Heart left ventricle (tissue), 16 donors: Measurements from ENCODE around the gene VPS26B. TPM values are rescaled to one million over a fixed set of nuclear protein-coding genes. Genes with fewer than 3 reads are reported as not detected.

Experiments
- ATAC-seq, 4 donors: fragments of 200-7000 bp; cut with Tn5 transposase; one replicate each; pipeline ENCODE4 v1.9.1; 2020 to 2022; ENCODE audit warnings: moderate library complexity in 4 of 4, mild to moderate bottlenecking in 3 of 4, moderate number of reproducible peaks in 1 of 4
- DNase-seq, 5 donors: peaks; one replicate each; pipeline ENCODE4 v3.0.0-alpha.2; 2020
- H3K27ac ChIP-seq, 12 donors: fragments of 200-600 bp; sonication (generic) in 4 of 12; one replicate each; pipeline versions ENCODE4 v1.5.0 to v1.8.0; 2016 to 2022; ENCODE audit warnings: mild to moderate bottlenecking in 2 of 12
- H3K27me3 ChIP-seq, 9 donors: fragments of 200-600 bp; sonication (generic) in 2 of 9; one replicate each; pipeline versions ENCODE4 v1.5.1 to v1.8.0; 2016 to 2022; ENCODE audit warnings: mild to moderate bottlenecking in 3 of 9
- H3K36me3 ChIP-seq, 9 donors: fragments of 200-600 bp; sonication (generic) in 2 of 9; one replicate each; pipeline versions ENCODE4 v1.5.0 to v1.8.0; 2018 to 2022; ENCODE audit warnings: mild to moderate bottlenecking in 2 of 9
- H3K4me1 ChIP-seq, 12 donors: fragments of 200-600 bp; sonication (generic) in 4 of 12; one replicate each; pipeline versions ENCODE4 v1.5.0 to v1.8.0; 2016 to 2022; ENCODE audit warnings: mild to moderate bottlenecking in 3 of 12
- H3K4me3 ChIP-seq, 12 donors: fragments of 200-600 bp; sonication (generic) in 4 of 12; one replicate each; pipeline versions ENCODE4 v1.5.0 to v1.8.0; 2017 to 2022; ENCODE audit warnings: mild to moderate bottlenecking in 9 of 12, moderate library complexity in 4 of 12
- H3K9me3 ChIP-seq, 12 donors: fragments of 200-600 bp; sonication (generic) in 4 of 12; one replicate each; pipeline versions ENCODE4 v1.5.0 to v1.8.0; 2016 to 2022; ENCODE audit warnings: mild to moderate bottlenecking in 1 of 12
- CTCF ChIP-seq, 12 donors: fragments of 200-600 bp; sonication (generic) in 4 of 12; IDR thresholded peaks; one replicate each; pipeline versions ENCODE4 v1.5.0 to v1.8.0; 2018 to 2022; ENCODE audit warnings: antibody characterized with exemption in 12 of 12, mild to moderate bottlenecking in 5 of 12
- POLR2A ChIP-seq, 2 donors: fragments of 450-650 bp; IDR thresholded peaks; one replicate each; pipeline ENCODE4 v1.6.1; 2017; ENCODE audit warnings: antibody characterized with exemption in 2 of 2, mild to moderate bottlenecking in 2 of 2, moderate library complexity in 2 of 2
- WGBS, 4 donors: extraction: QIAGEN DNeasy Blood & Tissue Kit in 2 of 4; methylation state at CpG; one replicate each; pipeline versions ENCODE4 v1.1.5 to v1.1.7; 2013 to 2018; 5-methylcytosine and 5-hydroxymethylcytosine counted together
- intact Hi-C, 10 donors: fragments of 100-400 bp; cut with DNase I; formaldehyde crosslinking; loops; one replicate each; pipeline versions ENCODE4 v1.11.1 to v1.14.2; 2022
- long read RNA-seq, 3 donors: library from polyadenylated mRNA; unstranded; transcript quantifications; one replicate each; pipeline ENCODE4 v2.0.0, GENCODE V29; 2020 to 2021
- polyA plus RNA-seq, 2 donors: library from polyadenylated mRNA; stranded (reverse); fragments of 200-250 nt; gene quantifications; one replicate each; pipeline ENCODE4 v1.2.3, GENCODE V29; 2013
- total RNA-seq, 9 donors: library from RNA; depleted of rRNA in 2 of 9; stranded (reverse); fragments of >200 nt in 2 of 9; fragmentation: NEBNext Ultra II Directional in 3 of 9; extraction: Animal tissue kit (Norgen Biotek cat#: 25700) in 3 of 9; gene quantifications; one replicate each; pipeline versions ENCODE4 v1.1.0 to v1.2.4, GENCODE V29; 2016 to 2023
- donor health status: ischemic (EF 13 %, LVEDD 7.1; RV severe dilation, severe dysfunction).
- donor health status: healthy with polysubstance abuse.
- donor health status: DM: no; HTN: yes; CAD: no.
- donor health status: DM: no; HTN: no; CAD: no.
- donor health status: ischemic (EF 25% LVEDD 6.9; RV normal size, moderate dysfunction).
- donor health status: ischemic (EF 25% LVEDD 5.7; RV mildly dilated, moderate dysfunction).
- donor health status: healthy.
- donor health status: DM: yes; HTN: yes; CAD: no.
- donor health status: ischemic (EF 35%, LVEDD 5.7; RV mildly dilated, moderate dysfunction).
- donor health status: nonischemic (EF 11% LVEDD 7.7; RV severe dilation, severe dysfunction).
- donor health status: DM: yes; HTN: yes; CAD: no.
- donor health status: PGD.
- donor health status: ischemic (EF 29% LVEDD 5.4; RV normal size, mild dysfunction).
- donor health status: nonischemic (EF 23%, LVEDD 6.1; RV moderate dilation, normal function).

Gene VPS26B
- total RNA-seq (10 to 100 TPM; 35.0 to 49.6 (median 37.8) TPM), polyA plus RNA-seq (10 to 100 TPM; 19.6 to 36.8 TPM)
- long read RNA-seq, donor 1, transcript VPS26B-201 (6 exons, 3,691 nt) = major isoform, 138 of 173 reads
- long read RNA-seq, donor 1, partial matches to known transcripts = 2 of 173 reads
- long read RNA-seq, donor 1, other reads (novel, unspliced or antisense) = 33 of 173 reads
- long read RNA-seq, donor 2, transcript VPS26B-201 (6 exons, 3,691 nt) = major isoform, 21 of 61 reads
- long read RNA-seq, donor 2, partial matches to known transcripts = 39 of 61 reads
- long read RNA-seq, donor 2, other reads (novel, unspliced or antisense) = 0 of 61 reads
- long read RNA-seq, donor 3, transcript VPS26B-201 (6 exons, 3,691 nt) = major isoform, 145 of 174 reads
- long read RNA-seq, donor 3, partial matches to known transcripts = 24 of 174 reads
- long read RNA-seq, donor 3, other reads (novel, unspliced or antisense) = 3 of 174 reads

DNA sequence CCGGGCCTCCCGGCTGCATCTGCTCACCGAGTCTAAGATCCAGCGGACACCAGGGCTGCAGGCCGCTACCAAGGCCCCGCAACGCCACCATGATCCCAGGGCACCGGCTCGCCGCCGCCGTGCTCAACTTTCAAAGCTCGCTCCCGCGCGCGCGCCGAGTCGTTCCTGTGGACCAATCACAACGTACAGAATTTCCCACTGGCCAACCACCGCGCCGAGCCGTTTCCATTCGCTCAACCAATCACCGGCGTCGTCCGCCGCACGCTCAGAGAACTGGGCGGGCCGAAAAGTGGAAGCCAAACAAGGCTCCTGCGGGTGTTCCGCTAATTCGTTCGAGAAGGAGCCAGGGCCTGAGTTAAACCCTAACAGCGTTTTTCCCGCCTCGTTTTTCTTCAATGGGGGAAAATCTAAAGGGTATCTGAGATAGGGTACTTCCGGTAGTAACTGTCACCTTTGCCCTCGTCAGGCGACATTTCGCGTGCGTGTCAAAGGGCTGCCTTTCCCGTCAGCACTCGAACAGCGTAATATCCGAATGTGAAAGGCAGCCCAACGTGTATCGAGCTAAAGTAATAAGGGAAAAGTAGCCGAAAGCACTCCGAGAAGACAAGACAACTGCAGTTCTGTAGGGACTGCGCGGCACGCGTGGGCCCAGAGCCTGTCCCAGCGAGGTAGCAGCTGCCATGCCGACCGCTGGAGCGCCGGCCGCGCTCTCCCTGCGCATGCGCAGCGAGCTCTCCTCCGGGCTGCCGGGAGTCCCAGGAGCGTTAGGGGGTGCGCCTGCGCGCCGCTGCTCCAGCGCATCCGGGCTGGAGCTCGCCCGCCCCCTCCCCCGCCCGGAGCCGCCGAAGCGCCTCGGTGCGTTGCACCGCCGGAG, at the start of gene VPS26B, which contains the start of gene NCAPD3:
TSS of gene VPS26B (plus strand) at position 836 of the 874 bp plus-strand sequence. CDS start 452 bp downstream, outside the sequence.
TSS of gene NCAPD3 (minus strand) at position 132 of the 874 bp plus-strand sequence. CDS start at position 91, 41 bp downstream.
- WGBS, 4 donors = 0% methylated on average over 45 to 89 of the region's 89 CpGs
- TF ChIP-seq POLR2A (IDR thresholded peaks at IDR 0.05) (peak; percentile 29 to 95), CTCF (IDR thresholded peaks at IDR 0.05) (no peak)

DNA sequence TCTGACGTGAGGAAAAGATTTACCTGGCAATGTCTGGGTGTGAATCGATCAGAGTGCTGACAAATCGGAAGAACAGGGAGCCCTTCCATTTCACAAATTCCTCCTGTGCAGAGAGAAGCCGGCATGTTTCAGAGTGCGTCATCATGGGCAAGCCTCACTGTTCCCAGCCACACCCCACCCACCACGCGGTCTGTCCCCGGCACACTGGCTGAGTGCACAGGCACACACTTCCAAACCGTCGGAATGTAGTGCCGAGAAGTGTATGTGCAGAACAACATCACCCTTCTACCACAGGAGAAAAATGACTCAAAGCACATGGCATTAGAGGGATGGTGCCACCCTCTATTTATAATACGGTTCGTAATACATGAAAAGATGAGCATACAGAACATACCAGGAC, 48.2 kb upstream of the VPS26B start:
- TF ChIP-seq POLR2A (IDR thresholded peaks at IDR 0.05) (no peak), CTCF (IDR thresholded peaks at IDR 0.05) (no peak)
- Histone ChIP-seq H3K9me3 (no peaks in the 10 kb centered on the region), H3K36me3 (peaks cover 0 to 91% (median 64%) of the 10 kb centered on the region in 9 donors), H3K4me1 (no peaks in the 10 kb centered on the region), H3K27ac (peak overlapping the region in 1 of 12 donors; percentile 46), H3K4me3 (peak overlapping the region in 1 of 12 donors; percentile 18), H3K27me3 (no peaks in the 10 kb centered on the region)
- WGBS, 4 donors = 68 to 85% (median 84%) methylated on average over 13 of the region's 13 CpGs
- intact Hi-C loops = no loop called here
- DNase-seq (peak in 1 of 5 donors; percentile 30), ATAC-seq (peak; percentile 20 to 83 (median 72))

More for the DNA sequence above, at the start of gene VPS26B, which contains the start of gene NCAPD3:
- DNase-seq (peak; percentile 97 to 98 (median 97)), ATAC-seq (peak; percentile 91 to 97 (median 94))
- Histone ChIP-seq H3K36me3 (peaks cover 0 to 19% (median 15%) of the 10 kb centered on the region in 9 donors), H3K9me3 (no peaks in the 10 kb centered on the region), H3K4me1 (peaks cover 4 to 47% (median 35%) of the 10 kb centered on the region in 12 donors), H3K4me3 (peak within 1 kb of the TSS; percentile 64 to 95 (median 78)), H3K27me3 (no peaks in the 10 kb centered on the region), H3K27ac (peak within 1 kb of the TSS; percentile 90 to 98 (median 94))
- intact Hi-C loops = loop anchor here in 3 of 10 donors (1.0 to 10.0 kb wide), 5 partner anchors 29 to 269 kb away; partner anchors contain the start of genes ACAD8 (in 3 of the 3), THYN1 (in 3 of the 3) and IGSF9B (in 1 of the 3)

DNA sequence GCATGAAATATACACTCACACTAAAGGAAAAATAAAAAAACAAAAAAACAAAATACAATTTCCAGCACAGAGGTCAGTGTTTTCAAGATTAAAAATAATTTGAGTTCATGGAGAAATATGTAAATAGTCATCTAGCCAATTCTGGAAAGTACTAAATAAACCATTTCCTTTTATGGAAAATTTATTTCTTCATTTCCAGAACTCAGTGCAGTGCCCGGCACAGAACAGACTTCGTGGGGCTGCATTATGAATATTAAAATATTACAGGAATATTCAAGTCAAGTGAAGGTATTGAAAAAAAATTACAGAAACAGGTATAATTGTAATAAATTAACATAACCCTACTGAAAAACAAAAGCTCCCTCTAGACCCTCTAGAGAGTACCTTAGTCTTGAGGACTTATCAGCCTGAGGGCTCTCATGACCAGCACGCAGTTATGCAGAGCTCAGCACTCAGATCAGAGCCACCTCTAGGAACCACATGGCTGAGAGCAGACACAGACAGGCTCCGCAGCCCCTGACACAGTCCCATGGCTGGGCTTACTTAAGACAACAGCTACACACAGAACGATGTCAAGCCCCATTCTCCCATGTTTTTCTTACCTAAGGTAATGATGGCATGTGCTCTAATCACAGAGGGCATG, 46.3 kb upstream of the VPS26B start:
- peak in 1 of 4 donors; percentile 39 for ATAC-seq

More for the DNA sequence above, 46.3 kb upstream of the VPS26B start:
- H3K9me3 ChIP-seq = no peaks in the 10 kb centered on the region
- H3K4me3 ChIP-seq = no peak overlapping the region
- no peak for DNase-seq
- peaks cover 0 to 92% (median 67%) of the 10 kb centered on the region in 9 donors for H3K36me3 ChIP-seq
- WGBS, 4 donors = 64 to 71% (median 68%) methylated on average over 5 of the region's 5 CpGs
- no peak for TF ChIP-seq CTCF (IDR thresholded peaks at IDR 0.05)
- TF ChIP-seq POLR2A (IDR thresholded peaks at IDR 0.05) = no peak
- intact Hi-C loops = no loop called here
- H3K27me3 ChIP-seq = no peaks in the 10 kb centered on the region
- H3K27ac ChIP-seq = no peak overlapping the region
- H3K4me1 ChIP-seq = peaks cover 0 to 5% (median 0%) of the 10 kb centered on the region in 12 donors
